ENCODE data around the gene PARVB.

GRCh38 chr22:44182588-44183286 is 158.6 kb downstream of the PARVB start:
- TF ChIP-seq, protein P1, sequence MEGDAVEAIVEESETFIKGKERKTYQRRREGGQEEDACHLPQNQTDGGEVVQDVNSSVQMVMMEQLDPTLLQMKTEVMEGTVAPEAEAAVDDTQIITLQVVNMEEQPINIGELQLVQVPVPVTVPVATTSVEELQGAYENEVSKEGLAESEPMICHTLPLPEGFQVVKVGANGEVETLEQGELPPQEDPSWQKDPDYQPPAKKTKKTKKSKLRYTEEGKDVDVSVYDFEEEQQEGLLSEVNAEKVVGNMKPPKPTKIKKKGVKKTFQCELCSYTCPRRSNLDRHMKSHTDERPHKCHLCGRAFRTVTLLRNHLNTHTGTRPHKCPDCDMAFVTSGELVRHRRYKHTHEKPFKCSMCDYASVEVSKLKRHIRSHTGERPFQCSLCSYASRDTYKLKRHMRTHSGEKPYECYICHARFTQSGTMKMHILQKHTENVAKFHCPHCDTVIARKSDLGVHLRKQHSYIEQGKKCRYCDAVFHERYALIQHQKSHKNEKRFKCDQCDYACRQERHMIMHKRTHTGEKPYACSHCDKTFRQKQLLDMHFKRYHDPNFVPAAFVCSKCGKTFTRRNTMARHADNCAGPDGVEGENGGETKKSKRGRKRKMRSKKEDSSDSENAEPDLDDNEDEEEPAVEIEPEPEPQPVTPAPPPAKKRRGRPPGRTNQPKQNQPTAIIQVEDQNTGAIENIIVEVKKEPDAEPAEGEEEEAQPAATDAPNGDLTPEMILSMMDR (conservative IDR thresholded peaks at IDR 0.05; ENCODE audit: low read depth, low read length): no peak
- TF ChIP-seq EZH2phosphoT487 (IDR thresholded peaks at IDR 0.05; ENCODE audit: borderline replicate concordance, low read length) (no peak), EZH2 (IDR thresholded peaks at IDR 0.05; ENCODE audit: low read length, unreplicated experiment) (no peak)

Data from PC-3 (cell line).